Renal cortex interstitium (tissue), 11 donors: Measurements from ENCODE around the gene DPF1. TPM values are rescaled to one million over a fixed set of nuclear protein-coding genes. Genes with fewer than 3 reads are reported as not detected.
"Not testable (repeated sequence)": the region's sequence is repeated elsewhere in the genome, so short reads cannot be mapped to it uniquely, and the experiment has no call there.

Experiments used
- DNase-seq, 11 donors: peaks; one replicate each; pipeline ENCODE4 v3.0.0-alpha.2; 2013; ENCODE audit warnings: low read depth in 9 of 11, low spot score in 4 of 11; ENCODE audit errors: extremely low read depth in 1 of 11
- polyA plus RNA-seq, 3 donors: library from polyadenylated mRNA; unstranded; fragments of 120-200 nt; gene quantifications; one replicate each; pipeline ENCODE4 v1.2.1, GENCODE V29; 2013; ENCODE audit not compliant: insufficient read length in 3 of 3

Gene DPF1
- polyA plus RNA-seq, 3 donors = 1.2 to 1.6 (median 1.6) TPM

DNA sequence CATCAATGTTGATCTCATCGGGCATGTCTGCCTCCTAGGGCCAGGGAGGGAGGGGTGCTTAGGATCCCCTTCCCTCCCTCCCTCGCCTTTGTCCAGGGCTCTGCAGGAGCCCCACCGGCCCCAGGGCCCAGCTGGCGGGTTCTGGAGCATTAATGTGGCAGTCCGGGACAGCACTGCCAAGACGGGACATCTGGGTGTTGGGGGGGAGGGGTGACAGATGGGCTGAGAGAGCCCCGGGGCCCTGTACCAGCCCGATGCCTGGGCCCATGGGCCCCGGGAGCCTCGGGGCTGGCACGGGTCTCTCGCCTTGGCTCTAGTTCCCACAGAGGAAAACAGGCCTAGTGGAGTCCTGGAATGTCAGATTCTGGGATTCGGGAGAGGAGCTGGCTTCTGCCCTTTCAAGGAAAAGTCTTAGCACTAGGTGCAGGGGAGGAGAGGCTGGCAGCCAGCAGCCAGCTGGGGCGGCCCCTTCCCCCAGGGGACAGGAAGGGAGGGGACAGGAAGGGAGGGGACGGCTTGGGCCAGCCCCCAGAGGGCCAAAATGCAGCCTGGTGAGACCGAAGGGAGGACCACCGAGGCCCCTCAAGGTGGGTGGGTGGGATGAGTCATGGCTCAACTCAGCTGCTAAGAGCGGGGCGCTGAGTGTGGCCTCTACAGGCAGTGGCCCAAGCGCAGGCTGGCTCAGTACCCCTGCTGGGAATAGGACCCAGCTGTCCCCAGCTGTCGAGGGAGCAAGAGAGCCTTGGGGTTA is 29.1 kb upstream of the DPF1 start:
- no peak for DNase-seq

DNA sequence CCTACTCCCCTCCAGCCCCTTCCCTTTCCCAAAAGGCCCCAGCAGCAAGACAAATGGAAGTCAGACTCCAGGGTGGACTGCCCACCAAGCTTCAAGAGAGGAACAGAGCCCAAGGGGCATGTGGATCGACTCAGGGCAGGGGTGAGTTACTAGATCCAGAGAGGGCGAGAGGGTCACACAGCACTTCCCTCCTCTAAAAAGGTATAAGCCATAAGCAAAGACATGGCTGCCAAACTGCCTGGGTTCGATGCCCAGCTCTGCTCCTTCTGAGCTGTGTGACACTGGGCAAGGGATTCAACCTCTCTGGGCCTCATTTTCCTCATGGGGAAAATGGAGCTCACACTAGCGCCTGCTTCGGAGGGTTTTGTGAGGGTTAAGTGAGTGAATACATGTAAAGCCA is 28.4 kb upstream of the DPF1 start:
- no peak for DNase-seq

GRCh38 chr19:38251564-38252051 is 27.6 kb upstream of the DPF1 start:
- no peak for DNase-seq

GRCh38 chr19:38250821-38251563 is 27.0 kb upstream of the DPF1 start:
- no peak for DNase-seq

GRCh38 chr19:38250428-38250820 is 26.4 kb upstream of the DPF1 start:
- no peak for DNase-seq

DNA sequence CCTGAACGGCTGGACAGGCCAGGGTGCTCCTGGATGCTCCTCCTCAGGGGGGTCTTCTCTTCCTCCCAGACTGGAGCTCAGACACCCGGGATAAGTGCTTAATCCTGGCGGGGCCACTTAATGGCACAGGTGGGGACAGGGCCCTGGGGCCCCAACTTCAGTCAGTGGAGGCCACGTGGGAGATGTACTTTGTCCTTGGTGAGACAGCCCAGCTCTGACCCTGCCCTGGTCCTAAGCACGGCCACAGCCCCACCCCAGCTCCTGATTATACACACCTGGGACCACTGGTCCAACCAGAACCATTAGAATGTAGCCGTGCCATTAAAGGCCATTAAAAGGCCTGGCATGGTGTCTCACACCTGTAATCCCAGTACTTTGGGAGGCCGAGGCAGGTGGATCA is 24.4 kb upstream of the DPF1 start:
- DNase-seq = no peak

GRCh38 chr19:38247734-38248268 is 23.8 kb upstream of the DPF1 start:
- no peak for DNase-seq

- DNase-seq = no peak
These were observed 23.1 kb upstream of the DPF1 start for GRCh38 chr19:38247126-38247525.

DNA sequence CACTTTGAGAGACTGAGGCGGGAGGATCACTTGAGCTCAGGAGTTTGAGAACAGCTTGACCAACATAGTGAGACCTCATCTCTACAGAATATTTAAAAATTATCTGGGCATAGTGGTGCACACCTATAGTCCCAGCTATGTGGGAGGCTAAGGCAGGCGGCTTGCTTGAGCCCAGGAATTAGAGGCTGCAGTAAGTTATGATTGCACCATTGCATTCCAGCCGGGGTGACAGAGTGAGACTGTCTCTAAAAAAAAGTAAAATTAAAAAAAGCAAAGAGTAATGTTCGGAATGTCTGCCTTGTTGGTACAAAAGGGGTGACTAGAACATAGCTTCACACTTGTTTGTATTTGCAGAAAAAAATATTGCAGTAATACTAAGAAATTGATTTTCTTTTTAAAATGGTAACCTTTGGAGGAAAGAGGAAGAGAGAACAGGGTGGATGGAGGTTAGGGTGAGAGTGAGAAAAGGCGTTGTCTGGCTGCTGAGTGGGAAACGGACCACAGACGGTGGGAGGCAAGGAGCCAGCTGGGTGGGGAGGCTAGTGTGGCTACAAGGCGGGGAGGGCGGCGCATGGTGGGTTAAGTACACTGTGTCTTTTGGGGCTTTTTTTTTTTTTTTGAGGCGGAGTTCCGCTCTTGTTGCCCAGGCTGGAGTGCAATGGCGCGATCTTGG is 21.9 kb upstream of the DPF1 start:
- no peak for DNase-seq

DNA sequence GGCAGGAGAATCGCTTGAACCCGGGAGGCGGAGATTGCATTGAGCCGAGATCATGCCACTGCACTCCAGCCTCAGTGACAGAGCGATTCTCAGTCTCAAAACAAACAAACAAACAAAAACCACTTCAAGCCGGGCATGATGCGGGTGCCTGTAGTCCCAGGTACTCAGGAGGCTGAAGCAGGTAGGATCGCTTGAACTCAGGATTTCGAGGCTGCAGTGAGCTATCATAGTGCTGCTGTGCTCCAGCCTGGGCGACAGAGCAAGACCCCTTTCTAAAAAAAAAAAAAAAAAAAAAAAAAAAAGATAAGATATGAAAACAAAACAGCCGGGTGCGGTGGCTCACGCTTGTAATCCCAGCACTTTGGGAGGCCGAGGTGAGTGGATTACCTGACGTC is 19.3 kb upstream of the DPF1 start:
- DNase-seq = no peak

DNA sequence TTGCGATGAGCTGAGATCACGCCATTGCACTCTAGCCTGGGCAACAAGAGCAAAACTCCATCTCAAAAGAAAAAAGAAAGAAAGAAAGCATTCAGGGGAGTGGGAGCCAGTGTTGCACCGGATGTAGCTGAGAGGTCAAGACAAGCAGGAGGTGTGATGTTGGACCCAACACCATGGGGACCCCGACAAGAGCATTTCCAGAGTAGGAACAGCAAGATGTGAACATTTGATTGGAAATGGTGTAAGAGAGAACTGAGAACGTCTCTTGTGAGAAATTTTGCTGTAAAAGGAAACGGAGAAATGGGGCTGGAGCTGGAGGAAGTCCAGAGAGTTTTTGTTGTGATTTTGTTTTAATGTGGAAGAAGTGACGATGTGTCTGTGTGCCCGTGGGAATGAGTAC is 15.8 kb upstream of the DPF1 start:
- no peak for DNase-seq

GRCh38 chr19:38234615-38235014 is 10.6 kb upstream of the DPF1 start:
- DNase-seq = no peak

DNA sequence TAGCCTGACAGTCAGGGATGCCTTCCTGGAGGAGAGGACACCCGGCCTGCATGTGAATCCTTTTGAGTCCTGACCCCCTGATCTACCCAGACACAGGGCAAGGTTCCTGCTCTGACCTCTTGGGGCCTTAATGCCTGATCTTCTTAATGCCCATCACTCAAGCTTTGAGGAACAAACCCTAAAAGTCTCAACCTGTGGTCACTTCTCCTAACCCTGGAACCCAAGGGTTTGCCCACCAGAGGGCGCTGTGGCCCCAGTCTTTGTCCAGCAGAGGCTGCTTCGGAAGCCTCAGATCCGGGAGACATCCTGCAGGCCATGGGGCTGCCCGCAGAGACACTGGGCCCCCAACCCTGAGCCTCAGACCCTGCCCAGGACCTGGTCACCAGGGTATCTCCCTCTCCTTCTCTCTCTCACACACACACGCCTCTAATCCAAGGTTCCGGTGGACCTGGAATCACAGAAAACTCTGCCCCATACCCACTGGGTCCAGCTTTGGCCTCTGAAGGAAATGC is 9.8 kb upstream of the DPF1 start:
- DNase-seq = no peak

GRCh38 chr19:38231918-38232317 is 7.9 kb upstream of the DPF1 start:
- DNase-seq = no peak

DNA sequence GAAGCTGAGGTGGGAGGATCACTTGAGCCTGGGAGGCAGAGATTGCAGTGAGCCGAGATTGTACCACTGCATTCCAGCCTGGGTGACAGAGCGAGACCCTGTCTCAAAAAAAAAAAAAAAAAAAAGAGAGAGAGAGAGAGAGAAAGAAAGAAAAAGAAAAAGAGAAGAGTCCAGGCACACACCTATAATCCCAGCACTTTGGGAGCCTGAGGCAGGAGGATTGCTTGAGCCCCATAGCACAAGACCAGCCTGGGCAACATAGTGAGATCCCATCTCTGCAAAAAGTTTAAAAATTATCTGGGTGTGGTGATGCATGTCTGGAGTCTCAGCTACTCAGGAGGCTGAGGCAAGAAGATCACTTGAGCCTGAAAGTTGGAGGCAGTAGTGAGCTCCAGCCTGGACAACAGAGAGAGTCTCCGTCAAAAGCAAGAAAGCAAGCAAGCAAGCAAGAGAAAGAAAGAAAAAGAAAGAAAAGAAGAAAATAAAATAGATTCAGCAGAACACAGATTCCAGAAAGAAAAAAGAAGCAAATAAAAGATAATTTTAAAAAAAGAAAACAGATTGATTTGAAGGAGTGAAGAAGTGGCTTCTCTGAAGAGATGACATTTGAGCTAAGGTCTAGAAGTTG is 6.6 kb upstream of the DPF1 start:
- not testable (repeated sequence) for DNase-seq

DNA sequence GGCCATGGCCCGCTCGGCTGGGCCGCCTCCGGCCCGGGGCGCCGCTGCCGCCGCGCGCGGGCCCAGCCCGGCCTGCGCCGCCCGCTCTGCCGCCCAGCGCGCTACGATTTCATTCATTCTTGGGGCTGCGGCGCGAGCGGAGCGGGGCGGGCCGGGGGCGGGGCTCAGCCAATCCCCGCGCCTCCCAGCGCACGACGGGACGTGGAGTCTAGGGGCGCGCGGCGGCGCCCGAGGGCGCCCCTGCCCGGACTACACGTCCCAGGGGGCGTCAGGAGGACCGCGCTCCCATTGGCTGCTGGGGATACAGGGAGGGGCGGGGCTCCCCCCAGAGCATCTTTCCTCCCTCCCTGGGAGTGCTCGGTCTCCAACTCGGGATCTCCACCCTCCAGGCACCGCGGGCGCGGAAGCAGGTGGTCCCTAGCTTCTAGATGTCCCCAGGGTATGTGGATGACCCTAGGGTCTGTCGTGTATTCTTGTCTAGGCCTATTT is 5.6 kb upstream of the DPF1 start:
- DNase-seq = peak in 1 of 11 donors; percentile 69

GRCh38 chr19:38228491-38229439 is 4.7 kb upstream of the DPF1 start:
- DNase-seq = no peak

- DNase-seq = no peak
These were observed 4.0 kb upstream of the DPF1 start for GRCh38 chr19:38228005-38228377.
